ENCODE data around the gene DGAT2. TPM values are rescaled to one million over a fixed set of nuclear protein-coding genes. Genes with fewer than 3 reads are reported as not detected.

DGAT2 gene, protein sequence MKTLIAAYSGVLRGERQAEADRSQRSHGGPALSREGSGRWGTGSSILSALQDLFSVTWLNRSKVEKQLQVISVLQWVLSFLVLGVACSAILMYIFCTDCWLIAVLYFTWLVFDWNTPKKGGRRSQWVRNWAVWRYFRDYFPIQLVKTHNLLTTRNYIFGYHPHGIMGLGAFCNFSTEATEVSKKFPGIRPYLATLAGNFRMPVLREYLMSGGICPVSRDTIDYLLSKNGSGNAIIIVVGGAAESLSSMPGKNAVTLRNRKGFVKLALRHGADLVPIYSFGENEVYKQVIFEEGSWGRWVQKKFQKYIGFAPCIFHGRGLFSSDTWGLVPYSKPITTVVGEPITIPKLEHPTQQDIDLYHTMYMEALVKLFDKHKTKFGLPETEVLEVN
- total RNA-seq: 100 to 1,000 TPM in 3 of 4 donors, 10 to 100 TPM in 1; 67.7 to 663 (median 270) TPM

DNA sequence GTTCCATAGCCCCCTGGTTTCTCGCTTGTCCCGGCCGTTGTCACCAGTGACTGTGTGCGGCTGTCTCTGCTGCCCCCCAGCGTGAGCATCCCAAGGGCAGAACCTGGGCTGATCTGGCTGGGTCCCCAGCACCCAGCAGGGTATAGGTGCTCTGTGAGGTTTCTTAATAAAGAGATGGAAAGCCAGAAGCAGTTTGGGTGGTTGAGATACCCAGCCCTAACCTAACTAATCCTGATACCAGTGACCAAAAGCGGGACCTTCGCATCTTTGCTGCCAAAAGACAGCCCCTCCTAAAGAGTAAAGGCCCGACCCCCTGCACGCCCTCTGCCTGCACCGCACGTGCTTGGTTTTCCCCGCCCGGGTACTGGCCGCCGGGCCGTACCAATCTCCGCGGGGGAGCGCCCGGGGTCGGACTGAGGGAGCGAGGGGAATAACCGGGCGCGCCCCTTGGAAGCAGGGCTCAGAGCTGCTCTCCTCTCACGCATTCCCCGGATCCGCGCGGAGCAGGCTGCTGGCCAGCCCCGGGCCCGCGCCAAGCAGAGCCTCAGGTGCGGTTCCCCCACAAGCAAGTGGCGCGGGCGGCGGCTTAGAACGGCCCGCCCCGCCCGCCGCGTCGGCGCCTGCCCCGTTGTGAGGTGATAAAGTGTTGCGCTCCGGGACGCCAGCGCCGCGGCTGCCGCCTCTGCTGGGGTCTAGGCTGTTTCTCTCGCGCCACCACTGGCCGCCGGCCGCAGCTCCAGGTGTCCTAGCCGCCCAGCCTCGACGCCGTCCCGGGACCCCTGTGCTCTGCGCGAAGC, at the start of gene DGAT2:
Gene DGAT2 (plus strand): TSS at position 667 of the 797 bp plus-strand sequence. CDS start 214 bp downstream, outside the sequence.
- DNase-seq (ENCODE audit: low spot score): no peak
- TF ChIP-seq, protein P1, sequence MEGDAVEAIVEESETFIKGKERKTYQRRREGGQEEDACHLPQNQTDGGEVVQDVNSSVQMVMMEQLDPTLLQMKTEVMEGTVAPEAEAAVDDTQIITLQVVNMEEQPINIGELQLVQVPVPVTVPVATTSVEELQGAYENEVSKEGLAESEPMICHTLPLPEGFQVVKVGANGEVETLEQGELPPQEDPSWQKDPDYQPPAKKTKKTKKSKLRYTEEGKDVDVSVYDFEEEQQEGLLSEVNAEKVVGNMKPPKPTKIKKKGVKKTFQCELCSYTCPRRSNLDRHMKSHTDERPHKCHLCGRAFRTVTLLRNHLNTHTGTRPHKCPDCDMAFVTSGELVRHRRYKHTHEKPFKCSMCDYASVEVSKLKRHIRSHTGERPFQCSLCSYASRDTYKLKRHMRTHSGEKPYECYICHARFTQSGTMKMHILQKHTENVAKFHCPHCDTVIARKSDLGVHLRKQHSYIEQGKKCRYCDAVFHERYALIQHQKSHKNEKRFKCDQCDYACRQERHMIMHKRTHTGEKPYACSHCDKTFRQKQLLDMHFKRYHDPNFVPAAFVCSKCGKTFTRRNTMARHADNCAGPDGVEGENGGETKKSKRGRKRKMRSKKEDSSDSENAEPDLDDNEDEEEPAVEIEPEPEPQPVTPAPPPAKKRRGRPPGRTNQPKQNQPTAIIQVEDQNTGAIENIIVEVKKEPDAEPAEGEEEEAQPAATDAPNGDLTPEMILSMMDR (IDR thresholded peaks at IDR 0.05): no peak
- peak; percentile 74 for ATAC-seq (ENCODE audit: low FRiP score)

DNA sequence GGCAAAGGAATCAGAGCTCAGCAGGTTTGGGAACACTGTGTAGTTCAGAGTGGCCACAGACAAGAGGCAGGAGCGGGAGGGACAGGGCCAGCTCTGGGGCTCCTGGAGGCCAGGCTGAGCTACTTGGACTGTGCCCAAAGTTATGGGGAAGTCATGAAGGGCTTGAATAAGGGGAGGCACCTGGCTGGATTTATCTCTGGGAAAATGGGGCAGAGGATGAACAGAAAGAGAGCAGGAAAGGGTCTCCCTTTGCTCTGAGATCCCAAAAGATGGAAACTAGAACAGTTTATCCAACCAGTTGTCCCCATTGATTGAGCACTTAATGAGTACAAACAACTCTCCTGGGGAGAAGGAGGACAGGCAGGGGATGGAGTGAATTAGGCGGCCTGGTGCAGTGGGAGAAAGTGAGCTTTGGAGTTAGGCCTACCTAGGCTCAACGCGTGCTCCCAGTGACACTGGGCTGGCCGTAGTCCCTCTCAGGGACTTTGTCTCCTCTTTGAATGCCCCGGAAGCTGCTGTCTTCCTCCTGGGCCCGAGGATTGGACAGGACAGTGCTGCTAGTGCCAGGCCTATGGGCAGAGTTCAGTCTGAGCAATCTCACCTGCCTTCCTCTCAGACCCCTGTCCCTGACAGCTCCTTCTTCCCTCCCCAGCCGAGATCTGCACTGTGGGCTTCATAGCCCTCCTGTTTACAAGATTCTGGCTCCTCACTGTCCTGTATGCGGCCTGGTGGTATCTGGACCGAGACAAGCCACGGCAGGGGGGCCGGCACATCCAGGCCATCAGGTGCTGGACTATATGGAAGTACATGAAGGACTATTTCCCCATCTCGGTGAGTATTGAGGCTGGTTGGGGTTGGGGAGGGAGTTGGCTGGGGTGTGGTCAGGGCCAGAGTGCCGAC, 49.0 kb upstream of the DGAT2 start:
- no peak for DNase-seq (ENCODE audit: low spot score)
- ATAC-seq (ENCODE audit: low FRiP score): no peak

DNA sequence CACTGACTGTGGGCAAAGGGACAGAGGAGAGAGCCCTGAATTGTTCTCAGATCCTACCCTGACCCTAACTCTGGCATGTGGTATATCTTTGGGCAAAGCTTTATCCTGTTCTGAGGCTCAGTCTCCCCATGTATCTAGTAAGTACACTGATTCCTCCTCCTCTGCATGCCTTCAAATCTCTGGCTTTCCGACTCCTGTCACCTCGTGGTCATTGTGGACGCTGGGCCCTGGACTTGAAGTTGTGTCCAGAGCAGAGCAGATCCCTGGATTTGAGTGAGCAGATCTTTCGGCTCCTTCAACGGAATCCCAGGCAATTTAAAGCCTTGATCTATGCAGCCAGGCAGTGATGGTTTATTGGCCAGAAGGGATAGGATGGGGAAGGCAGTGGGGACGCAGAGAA, 47.9 kb upstream of the DGAT2 start:
- no peak for ATAC-seq (ENCODE audit: low FRiP score)
- TF ChIP-seq, protein P1 (IDR thresholded peaks at IDR 0.05): no peak
- DNase-seq (ENCODE audit: low spot score): no peak

More for the DNA sequence above, 49.0 kb upstream of the DGAT2 start:
- TF ChIP-seq, protein P1 (IDR thresholded peaks at IDR 0.05): no peak

DNA sequence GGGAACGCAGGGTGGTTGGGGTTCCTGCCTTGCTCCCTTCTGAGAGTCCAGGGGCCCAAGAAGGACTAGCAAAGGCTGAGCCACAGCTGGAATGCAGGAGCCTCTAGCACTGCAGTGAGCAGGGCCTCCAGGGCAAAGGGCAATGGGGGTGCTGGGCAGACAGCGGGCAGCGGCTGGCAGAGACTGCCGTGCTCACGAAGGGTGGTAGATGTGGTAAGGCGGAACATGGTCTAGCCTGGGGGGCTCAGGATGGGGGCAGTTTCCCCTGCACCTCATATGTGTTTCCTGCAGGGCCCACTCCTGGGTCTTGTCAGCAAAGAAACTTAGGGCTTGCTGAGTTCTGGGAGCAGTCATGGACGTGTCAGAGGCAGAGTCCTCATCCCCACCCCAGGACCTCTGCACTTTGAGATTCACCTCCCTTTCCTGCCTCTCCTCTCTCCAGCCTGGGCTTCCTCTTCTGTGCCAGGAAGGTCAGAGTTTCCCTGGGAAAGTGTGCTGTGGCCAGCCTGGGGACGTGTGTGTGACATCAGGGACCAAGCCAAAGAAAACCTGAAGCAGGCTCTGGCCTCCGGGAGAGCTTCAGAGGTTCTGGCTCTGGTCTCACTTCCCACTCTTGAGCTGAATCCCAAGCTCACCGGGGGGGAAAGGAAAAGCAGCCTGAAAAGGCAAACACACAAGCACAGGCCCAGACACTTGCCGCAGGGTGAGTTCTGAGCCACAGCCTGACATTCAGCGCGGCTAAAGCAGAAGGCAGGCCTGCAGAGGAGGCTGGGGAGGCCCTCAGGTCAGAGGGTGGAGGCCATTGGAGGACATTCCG, 46.5 kb upstream of the DGAT2 start:
- DNase-seq (ENCODE audit: low spot score) (no peak), ATAC-seq (ENCODE audit: low FRiP score) (no peak)
- TF ChIP-seq, protein P1 (IDR thresholded peaks at IDR 0.05): no peak

DNA sequence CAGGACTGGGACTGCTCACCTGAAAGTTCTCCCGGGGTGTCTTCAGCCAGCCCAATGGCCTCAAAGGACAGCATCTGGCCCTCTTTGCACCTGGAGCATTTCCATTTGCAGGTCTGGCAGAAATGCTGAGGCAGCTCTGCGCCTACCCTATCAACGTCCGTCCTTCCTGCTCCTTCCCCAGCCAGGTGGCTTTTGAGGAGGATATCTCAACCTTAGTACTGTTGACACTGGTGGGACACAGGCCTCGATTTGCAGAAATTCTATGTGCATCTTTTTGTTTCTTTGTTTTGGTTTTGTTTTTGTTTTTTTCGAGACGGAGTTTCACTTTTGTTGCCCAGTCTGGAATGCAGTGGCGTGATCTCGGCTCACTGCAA, 45.9 kb upstream of the DGAT2 start:
- DNase-seq (ENCODE audit: low spot score): no peak
- no peak for ATAC-seq (ENCODE audit: low FRiP score)
- TF ChIP-seq, protein P1 (IDR thresholded peaks at IDR 0.05): no peak

All from omental fat pad (tissue), 4 donors.